MM.1S (cell line): ENCODE measurements around the gene PRKCA.

Source experiments
- DNase-seq: peaks from one replicate; pipeline ENCODE4 v3.0.0-alpha.2; 2015
- H2AFZ ChIP-seq: fragments of 300-600 bp; sonication (generic); 2 replicates; pipeline ENCODE4 v1.6.0; 2016; ENCODE audit warnings: antibody characterized with exemption, low read length
- H3F3A ChIP-seq: fragments of 300-600 bp; sonication (generic); 2 replicates; pipeline ENCODE4 v1.6.1; 2016; ENCODE audit warnings: mild to moderate bottlenecking, antibody characterized with exemption, low read length, moderate library complexity, mixed read lengths; ENCODE audit not compliant: insufficient read depth
- H3K27ac ChIP-seq: fragments of 300-600 bp; sonication (generic); 2 replicates; pipeline ENCODE4 v1.5.1; 2016; ENCODE audit warnings: mild to moderate bottlenecking, low read length
- H3K27me3 ChIP-seq: fragments of 300-600 bp; sonication (generic); replicated peaks from 2 replicates; pipeline ENCODE4 v1.6.0; 2016; ENCODE audit warnings: low read length; ENCODE audit not compliant: insufficient read depth
- H3K36me3 ChIP-seq: fragments of 300-600 bp; sonication (generic); replicated peaks from 2 replicates; pipeline ENCODE4 v1.6.1; 2016; ENCODE audit warnings: mild to moderate bottlenecking, low read length, mixed read lengths; ENCODE audit not compliant: insufficient read depth
- H3K4me1 ChIP-seq: fragments of 300-600 bp; sonication (generic); 2 replicates; pipeline ENCODE4 v1.6.1; 2016; ENCODE audit warnings: low read length, mixed read lengths
- H3K4me2 ChIP-seq: fragments of 300-600 bp; sonication (generic); 2 replicates; pipeline ENCODE4 v1.6.0; 2016; ENCODE audit warnings: low read depth, low read length
- H3K4me3 ChIP-seq: fragments of 300-600 bp; sonication (generic); 2 replicates; pipeline ENCODE4 v1.5.1; 2016; ENCODE audit warnings: low read length, mixed read lengths
- H3K79me2 ChIP-seq: fragments of 300-600 bp; sonication (generic); 2 replicates; pipeline ENCODE4 v1.6.1; 2016; ENCODE audit warnings: mixed run types, low read length, mixed read lengths
- H3K9ac ChIP-seq: fragments of 300-600 bp; sonication (generic); 2 replicates; pipeline ENCODE4 v1.6.1; 2016; ENCODE audit warnings: low read length, mixed read lengths
- H3K9me2 ChIP-seq: fragments of 300-600 bp; sonication (generic); replicated peaks from 2 replicates; pipeline ENCODE4 v1.6.1; 2016; ENCODE audit warnings: mild to moderate bottlenecking, low read length, mixed read lengths; ENCODE audit not compliant: insufficient read depth
- H3K9me3 ChIP-seq: fragments of 300-600 bp; sonication (generic); replicated peaks from 2 replicates; pipeline ENCODE4 v1.6.1; 2016; ENCODE audit warnings: mild to moderate bottlenecking, low read length, mixed read lengths; ENCODE audit not compliant: insufficient read depth
- H4K20me1 ChIP-seq: fragments of 300-600 bp; sonication (generic); 2 replicates; pipeline ENCODE4 v1.6.1; 2016; ENCODE audit warnings: mild to moderate bottlenecking, low read length, moderate library complexity, mixed read lengths; ENCODE audit not compliant: insufficient read depth
- CTCF ChIP-seq: fragments of 300-600 bp; sonication (generic); IDR thresholded peaks from 2 replicates; pipeline ENCODE4 v1.5.1; 2016; ENCODE audit warnings: antibody characterized with exemption, low read length, mixed read lengths
- EZH2 ChIP-seq: fragments of 300-600 bp; sonication (generic); optimal IDR thresholded peaks from 2 replicates; pipeline ENCODE3; 2017; ENCODE audit warnings: low read depth, mild to moderate bottlenecking, antibody characterized with exemption, low read length, mixed read lengths
- EZH2phosphoT487 ChIP-seq: fragments of 300-600 bp; sonication (generic); IDR thresholded peaks from 2 replicates; pipeline ENCODE4 v1.6.1; 2018; ENCODE audit warnings: antibody characterized with exemption, low read length

Gene PRKCA

GRCh38 chr17:66354472-66354871 is 52.1 kb downstream of the PRKCA start:
- no peaks in the 10 kb centered on the region for H3K9me3 ChIP-seq
- H3K4me2 ChIP-seq: no peak overlapping the region
- DNase-seq: no peak
- no peak overlapping the region for H2AFZ ChIP-seq
- H3K27ac ChIP-seq: no peak overlapping the region
- H3K27me3 ChIP-seq: no peaks in the 10 kb centered on the region
- TF ChIP-seq CTCF (no peak), EZH2 (no peak), EZH2phosphoT487 (no peak)
- H3K4me3 ChIP-seq: no peak overlapping the region
- H3K36me3 ChIP-seq: no peaks in the 10 kb centered on the region
- no peak overlapping the region for H3K9ac ChIP-seq
- H3K4me1 ChIP-seq: no peaks in the 10 kb centered on the region
- H3F3A ChIP-seq: no peaks in the 10 kb centered on the region
- H3K79me2 ChIP-seq: peaks cover 28% of the 10 kb centered on the region
- H3K9me2 ChIP-seq: no peaks in the 10 kb centered on the region
- no peaks in the 10 kb centered on the region for H4K20me1 ChIP-seq

- H3K4me2 ChIP-seq: no peak overlapping the region
- H3K79me2 ChIP-seq: peaks cover 28% of the 10 kb centered on the region
- H3K9me3 ChIP-seq: no peaks in the 10 kb centered on the region
- no peak for TF ChIP-seq EZH2phosphoT487
- no peak for TF ChIP-seq EZH2
- TF ChIP-seq CTCF: no peak
- no peaks in the 10 kb centered on the region for H3F3A ChIP-seq
- no peak overlapping the region for H2AFZ ChIP-seq
- H3K9ac ChIP-seq: no peak overlapping the region
- H3K4me3 ChIP-seq: no peak overlapping the region
- no peaks in the 10 kb centered on the region for H3K9me2 ChIP-seq
- H3K27me3 ChIP-seq: no peaks in the 10 kb centered on the region
- H3K36me3 ChIP-seq: no peaks in the 10 kb centered on the region
- DNase-seq: no peak
- no peaks in the 10 kb centered on the region for H3K4me1 ChIP-seq
- H3K27ac ChIP-seq: no peak overlapping the region
- no peaks in the 10 kb centered on the region for H4K20me1 ChIP-seq
These were observed 52.6 kb downstream of the PRKCA start for GRCh38 chr17:66354981-66355380.

- Histone ChIP-seq H3K36me3 (no peaks in the 10 kb centered on the region), H2AFZ (no peak overlapping the region), H3K27me3 (no peaks in the 10 kb centered on the region), H3K4me1 (no peaks in the 10 kb centered on the region), H3K79me2 (peaks cover 33% of the 10 kb centered on the region), H4K20me1 (no peaks in the 10 kb centered on the region), H3K4me2 (no peak overlapping the region), H3K4me3 (no peak overlapping the region), H3F3A (no peaks in the 10 kb centered on the region), H3K9me2 (no peaks in the 10 kb centered on the region), H3K9ac (no peak overlapping the region), H3K27ac (no peak overlapping the region), H3K9me3 (no peaks in the 10 kb centered on the region)
- no peak for TF ChIP-seq CTCF
- no peak for TF ChIP-seq EZH2
- no peak for TF ChIP-seq EZH2phosphoT487
- no peak for DNase-seq
These were observed 53.1 kb downstream of the PRKCA start for GRCh38 chr17:66355510-66355909.
